Caco-2 (cell line): Measurements from ENCODE around the gene TBKBP1. TPM values are rescaled to one million over a fixed set of nuclear protein-coding genes. Genes with fewer than 3 reads are reported as not detected.
A peak's percentile ranks its signal among the peaks of the same experiment; 100 is the strongest.

Experiments used
- BruUV-seq: library from RNA; stranded (reverse); fragments of 400-500 nt; replicated peaks from 2 replicates; lab custom pipeline; 2021; lab: Mats Ljungman, UMichigan
- CTCF ChIA-PET: fragments of 300-600 bp; sonication (Branson Sonifier 250); formaldehyde crosslinking; loops from one replicate; lab custom pipeline; 2022; ENCODE audit warnings: antibody characterized with exemption; lab: Charles Lee
- POLR2A ChIA-PET: fragments of 300-600 bp; sonication (Branson Sonifier 250); formaldehyde crosslinking; loops from one replicate; lab custom pipeline; 2022; ENCODE audit warnings: antibody characterized with exemption; lab: Charles Lee
- DNase-seq, 2 experiments: peaks; one replicate each; pipeline versions ENCODE4 v3.0.0 to v3.0.0-alpha.2; 2020 to 2022
- H3K27me3 ChIP-seq: replicated peaks from 2 replicates; pipeline ENCODE4 v1.6.0; 2011; ENCODE audit warnings: low read length; ENCODE audit not compliant: control insufficient read depth, insufficient read depth
- H3K36me3 ChIP-seq: 2 replicates; pipeline ENCODE4 v1.5.1; 2011; ENCODE audit warnings: low read length; ENCODE audit not compliant: control insufficient read depth, insufficient read depth
- H3K4me1 ChIP-seq: fragments of 250-450 bp; sonication (Bioruptor Pico); 2 replicates; pipeline ENCODE4 v1.5.1; 2020; ENCODE audit warnings: mild to moderate bottlenecking
- H3K4me3 ChIP-seq: 2 replicates; pipeline ENCODE4 v1.5.1; 2011; ENCODE audit warnings: low read depth, mild to moderate bottlenecking, control low read depth, low read length
- H3K9me3 ChIP-seq: fragments of 250-450 bp; sonication (Bioruptor Pico); 2 replicates; pipeline ENCODE4 v1.5.1; 2020; ENCODE audit warnings: mild to moderate bottlenecking, moderate library complexity
- H3K27ac Mint-ChIP-seq: one replicate; pipeline ENCODE4 v1.8.0; 2022; ENCODE audit warnings: mixed read lengths; ENCODE audit not compliant: unreplicated experiment
- H3K27me3 Mint-ChIP-seq: one replicate; pipeline ENCODE4 v1.8.0; 2022; ENCODE audit warnings: mixed read lengths; ENCODE audit not compliant: insufficient read depth, unreplicated experiment
- H3K36me3 Mint-ChIP-seq: one replicate; pipeline ENCODE4 v1.8.0; 2022; ENCODE audit warnings: mild to moderate bottlenecking, mixed read lengths; ENCODE audit not compliant: insufficient read depth, unreplicated experiment
- H3K4me1 Mint-ChIP-seq: one replicate; pipeline ENCODE4 v1.8.0; 2022; ENCODE audit warnings: low read depth, mixed read lengths; ENCODE audit not compliant: unreplicated experiment
- H3K4me3 Mint-ChIP-seq: one replicate; pipeline ENCODE4 v1.8.0; 2022; ENCODE audit warnings: mild to moderate bottlenecking, moderate library complexity, mixed read lengths; ENCODE audit not compliant: unreplicated experiment
- H3K9me3 Mint-ChIP-seq: one replicate; pipeline ENCODE4 v1.8.0; 2022; ENCODE audit warnings: mixed read lengths; ENCODE audit not compliant: unreplicated experiment
- CTCF ChIP-seq, 2 experiments: fragments of 200-600 bp in 1 of 2; IDR thresholded peaks; 1 replicate in 1 of 2; 2 replicates in 1 of 2; pipeline versions ENCODE4 v1.5.1 to v1.8.0; 2011 to 2022; ENCODE audit warnings: antibody characterized with exemption in 1 of 2, control low read depth in 1 of 2, inconsistent platforms in 1 of 2, low read depth in 1 of 2, low read length in 1 of 2, mild to moderate bottlenecking in 1 of 2, moderate library complexity in 1 of 2; ENCODE audit not compliant: insufficient read depth in 1 of 2, severe bottlenecking in 1 of 2, unreplicated experiment in 1 of 2
- intact Hi-C: fragments of 100-400 bp; cut with micrococcal nuclease; formaldehyde crosslinking; loops from one replicate; pipeline ENCODE4 v1.10.0; 2022; ENCODE audit not compliant: unreplicated experiment
- total RNA-seq: library from RNA; stranded (reverse); gene quantifications from 2 replicates; pipeline ENCODE4 v1.2.3, GENCODE V29; 2022

The TBKBP1 gene
- total RNA-seq, 1 experiment from 2014 or later = 27.4 TPM

GRCh38 chr17:47697906-47698711 lies 4.1 kb downstream of the TBKBP1 start:
- intact Hi-C loops = loop anchor here (2.0 kb wide), 2 partner anchors 35 to 45 kb away; partner anchors contain the start of gene TBX21
- H3K4me3 ChIP-seq = no peak overlapping the region
- ChIA-PET CTCF (interaction anchor here (0.5 to 2.4 kb wide), 13 partner anchors 10 to 1238 kb away, joined by 3 to 19 read pairs (median 6); partner anchors contain the start of genes KPNB1, LRRC46, MRPL10 and TBX21), POLR2A (interaction anchor here (0.9 kb wide), 1 partner anchor 49 kb away, joined by 5 read pairs; no protein-coding TSS in a partner anchor)
- H3K9me3 ChIP-seq = no peaks in the 10 kb centered on the region
- Mint-ChIP-seq H3K4me1 (peaks cover 12% of the 10 kb centered on the region), H3K27me3 (no peaks in the 10 kb centered on the region), H3K9me3 (no peaks in the 10 kb centered on the region), H3K4me3 (no peak overlapping the region), H3K36me3 (peaks cover 20% of the 10 kb centered on the region), H3K27ac (no peak overlapping the region)
- peaks cover 9% of the 10 kb centered on the region for H3K4me1 ChIP-seq
- no peaks in the 10 kb centered on the region for H3K27me3 ChIP-seq
- no TSS peak for BruUV-seq
- no peak for DNase-seq
- no peaks in the 10 kb centered on the region; the same call in 1 of the 2 replicates for H3K36me3 ChIP-seq
- TF ChIP-seq CTCF (IDR thresholded peaks at IDR 0.05; ENCODE audit: insufficient read depth in 1 of 2, low read depth in 1 of 2, low read length in 1 of 2, severe bottlenecking in 1 of 2, unreplicated experiment in 1 of 2) = no peak

- no peaks in the 10 kb centered on the region; the same call in 1 of the 2 replicates for H3K36me3 ChIP-seq
- no TSS peak for BruUV-seq
- H3K9me3 ChIP-seq = no peaks in the 10 kb centered on the region
- H3K4me1 Mint-ChIP-seq = peaks cover 7% of the 10 kb centered on the region
- TF ChIP-seq CTCF (IDR thresholded peaks at IDR 0.05; ENCODE audit: insufficient read depth in 1 of 2, low read depth in 1 of 2, low read length in 1 of 2, severe bottlenecking in 1 of 2, unreplicated experiment in 1 of 2) = peak; percentile 100
- ChIA-PET POLR2A (no interaction called here), CTCF (interaction anchor here (0.6 to 2.4 kb wide), 8 partner anchors 8 to 132 kb away, joined by 3 to 8 read pairs (median 5); partner anchors contain the start of genes LRRC46, MRPL10 and TBX21)
- intact Hi-C loops = loop anchor here (1.0 to 2.0 kb wide), 4 partner anchors 18 to 103 kb away; partner anchors contain the start of gene TBX21
- H3K27ac Mint-ChIP-seq = no peak overlapping the region
- peaks cover 13% of the 10 kb centered on the region for H3K36me3 Mint-ChIP-seq
- H3K9me3 Mint-ChIP-seq = no peaks in the 10 kb centered on the region
- no peaks in the 10 kb centered on the region for H3K27me3 ChIP-seq
- H3K4me3 ChIP-seq = no peak overlapping the region
- H3K4me3 Mint-ChIP-seq = no peak overlapping the region
- H3K4me1 ChIP-seq = peaks cover 6% of the 10 kb centered on the region
- no peaks in the 10 kb centered on the region for H3K27me3 Mint-ChIP-seq
- peak; percentile 85 to 88 for DNase-seq
Observed at GRCh38 chr17:47698749-47699535, 5.0 kb downstream of the TBKBP1 start.

- Mint-ChIP-seq H3K27me3 (no peaks in the 10 kb centered on the region), H3K4me1 (peaks cover 7% of the 10 kb centered on the region), H3K9me3 (no peaks in the 10 kb centered on the region), H3K4me3 (no peak overlapping the region), H3K27ac (no peak overlapping the region), H3K36me3 (peaks cover 13% of the 10 kb centered on the region)
- Histone ChIP-seq H3K4me3 (no peak overlapping the region), H3K36me3 (no peaks in the 10 kb centered on the region; the same call in 1 of the 2 replicates), H3K27me3 (no peaks in the 10 kb centered on the region), H3K9me3 (no peaks in the 10 kb centered on the region), H3K4me1 (peaks cover 6% of the 10 kb centered on the region)
- POLR2A ChIA-PET = interaction anchor here (0.7 kb wide), 2 partner anchors 51 to 196 kb away, joined by 4 to 11 read pairs; partner anchors contain the start of gene SP2
- BruUV-seq = no TSS peak
- CTCF ChIA-PET = interaction anchor here (0.6 to 2.4 kb wide), 9 partner anchors 8 to 510 kb away, joined by 3 to 8 read pairs (median 4); partner anchors contain the start of genes CDC27, LRRC46, MRPL10 and TBX21
- intact Hi-C loops = loop anchor here (1.0 to 2.0 kb wide), 4 partner anchors 18 to 103 kb away; partner anchors contain the start of gene TBX21
- DNase-seq = no peak
- TF ChIP-seq CTCF (IDR thresholded peaks at IDR 0.05; ENCODE audit: insufficient read depth in 1 of 2, low read depth in 1 of 2, low read length in 1 of 2, severe bottlenecking in 1 of 2, unreplicated experiment in 1 of 2) = no peak
Observed at GRCh38 chr17:47699536-47699840, 5.5 kb downstream of the TBKBP1 start.
